B cell (primary cell): ENCODE data around the gene RNF212.

Experiments
- CTCF ChIP-seq: fragments of 200-600 bp; IDR thresholded peaks from one replicate; pipeline ENCODE4 v1.8.0; 2022; ENCODE audit warnings: antibody characterized with exemption, mild to moderate bottlenecking
- EZH2 ChIP-seq: IDR thresholded peaks from 2 replicates; pipeline ENCODE4 v1.6.1; 2012; ENCODE audit warnings: borderline replicate concordance, low read depth, mild to moderate bottlenecking, moderate library complexity, low read length; ENCODE audit not compliant: insufficient read depth, poor library complexity, severe bottlenecking

- TF ChIP-seq CTCF (no peak), EZH2 (no peak)
Observed at GRCh38 chr4:1081689-1082040, 31.7 kb downstream of the RNF212 start.
